ENCODE results near the gene PITPNB.

- TF ChIP-seq ZNF8 (CRISPR knock-in tag; IDR thresholded peaks at IDR 0.05) (no peak), CREB5 (CRISPR knock-in tag; IDR thresholded peaks at IDR 0.05; ENCODE audit: low read depth) (no peak), ARNTL (CRISPR knock-in tag; IDR thresholded peaks at IDR 0.05; ENCODE audit: borderline replicate concordance, low read depth) (no peak), ZFP30 (CRISPR knock-in tag; IDR thresholded peaks at IDR 0.05) (no peak), TOX (CRISPR knock-in tag; IDR thresholded peaks at IDR 0.05; ENCODE audit: borderline replicate concordance) (no peak), ZFP3 (CRISPR knock-in tag; IDR thresholded peaks at IDR 0.05) (no peak)
Measured at GRCh38 chr22:27927608-27928007, 8.6 kb upstream of the PITPNB start.
